ENCODE data around the gene LRRIQ4.

- TF ChIP-seq, protein P1, sequence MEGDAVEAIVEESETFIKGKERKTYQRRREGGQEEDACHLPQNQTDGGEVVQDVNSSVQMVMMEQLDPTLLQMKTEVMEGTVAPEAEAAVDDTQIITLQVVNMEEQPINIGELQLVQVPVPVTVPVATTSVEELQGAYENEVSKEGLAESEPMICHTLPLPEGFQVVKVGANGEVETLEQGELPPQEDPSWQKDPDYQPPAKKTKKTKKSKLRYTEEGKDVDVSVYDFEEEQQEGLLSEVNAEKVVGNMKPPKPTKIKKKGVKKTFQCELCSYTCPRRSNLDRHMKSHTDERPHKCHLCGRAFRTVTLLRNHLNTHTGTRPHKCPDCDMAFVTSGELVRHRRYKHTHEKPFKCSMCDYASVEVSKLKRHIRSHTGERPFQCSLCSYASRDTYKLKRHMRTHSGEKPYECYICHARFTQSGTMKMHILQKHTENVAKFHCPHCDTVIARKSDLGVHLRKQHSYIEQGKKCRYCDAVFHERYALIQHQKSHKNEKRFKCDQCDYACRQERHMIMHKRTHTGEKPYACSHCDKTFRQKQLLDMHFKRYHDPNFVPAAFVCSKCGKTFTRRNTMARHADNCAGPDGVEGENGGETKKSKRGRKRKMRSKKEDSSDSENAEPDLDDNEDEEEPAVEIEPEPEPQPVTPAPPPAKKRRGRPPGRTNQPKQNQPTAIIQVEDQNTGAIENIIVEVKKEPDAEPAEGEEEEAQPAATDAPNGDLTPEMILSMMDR (IDR thresholded peaks at IDR 0.05; ENCODE audit: insufficient read depth, low read depth, low read length): no peak
- TF ChIP-seq EZH2 (IDR thresholded peaks at IDR 0.05; ENCODE audit: insufficient read depth, low read length): no peak
Measured at GRCh38 chr3:169871129-169871886, 58.6 kb downstream of the LRRIQ4 start.

Data from astrocyte (in vitro differentiated cells and primary cell).